Adipocyte (in vitro differentiated cells): ENCODE measurements around the gene C14orf180.
"Not testable (repeated sequence)": the region's sequence is repeated elsewhere in the genome, so short reads cannot be mapped to it uniquely, and the experiment has no call there.

ENCODE experiments used
- DNase-seq: peaks from one replicate; pipeline ENCODE4 v3.0.0-alpha.2; 2015; ENCODE audit warnings: low read depth
- H3K27me3 ChIP-seq: replicated peaks from 2 replicates; pipeline ENCODE4 v1.7.0; 2013; ENCODE audit warnings: mild to moderate bottlenecking, low read length, moderate library complexity; ENCODE audit not compliant: control insufficient read depth, insufficient read depth
- H3K36me3 ChIP-seq: 2 replicates; pipeline ENCODE4 v1.7.0; 2013; ENCODE audit warnings: low read length, mild to moderate bottlenecking, moderate library complexity; ENCODE audit not compliant: control insufficient read depth, insufficient read depth, severe bottlenecking
- H3K4me1 ChIP-seq: 2 replicates; pipeline ENCODE4 v1.7.0; 2013; ENCODE audit warnings: mild to moderate bottlenecking, low read length, moderate library complexity; ENCODE audit not compliant: control insufficient read depth, insufficient read depth
- H3K4me3 ChIP-seq: 2 replicates; pipeline ENCODE4 v1.7.0; 2013; ENCODE audit warnings: mild to moderate bottlenecking, low read length, moderate library complexity
- H3K9ac ChIP-seq: 2 replicates; pipeline ENCODE4 v1.7.0; 2013; ENCODE audit warnings: mild to moderate bottlenecking, low read length, moderate library complexity
- H3K9me3 ChIP-seq: 2 replicates; pipeline ENCODE4 v1.7.0; 2013; ENCODE audit warnings: mild to moderate bottlenecking, low read length, moderate library complexity; ENCODE audit not compliant: control insufficient read depth

C14orf180 gene

GRCh38 chr14:104576232-104576969 is 3.2 kb upstream of the C14orf180 start:
- H3K4me1 ChIP-seq: peaks cover 41% of the 10 kb centered on the region
- H3K9ac ChIP-seq: peak overlapping the region; percentile 62
- no peak overlapping the region for H3K4me3 ChIP-seq
- no peaks in the 10 kb centered on the region for H3K36me3 ChIP-seq
- H3K9me3 ChIP-seq: no peaks in the 10 kb centered on the region
- no peak for DNase-seq
- H3K27me3 ChIP-seq: peaks cover 30% of the 10 kb centered on the region

GRCh38 chr14:104576970-104577332 is 2.6 kb upstream of the C14orf180 start:
- Histone ChIP-seq H3K9me3 (no peaks in the 10 kb centered on the region), H3K9ac (peak overlapping the region; percentile 62), H3K36me3 (no peaks in the 10 kb centered on the region), H3K4me1 (peaks cover 41% of the 10 kb centered on the region), H3K27me3 (peaks cover 30% of the 10 kb centered on the region), H3K4me3 (no peak overlapping the region)
- no peak for DNase-seq

- H3K4me3 ChIP-seq: no peak overlapping the region
- DNase-seq: no peak
- H3K4me1 ChIP-seq: peaks cover 44% of the 10 kb centered on the region
- H3K27me3 ChIP-seq: peaks cover 29% of the 10 kb centered on the region
- H3K9me3 ChIP-seq: no peaks in the 10 kb centered on the region
- peak overlapping the region; percentile 34 for H3K9ac ChIP-seq
- H3K36me3 ChIP-seq: no peaks in the 10 kb centered on the region
Measured at GRCh38 chr14:104577426-104577825, 2.1 kb upstream of the C14orf180 start.

- Histone ChIP-seq H3K36me3 (no peaks in the 10 kb centered on the region), H3K4me1 (peaks cover 48% of the 10 kb centered on the region), H3K27me3 (peaks cover 25% of the 10 kb centered on the region), H3K9ac (peak overlapping the region; percentile 34), H3K9me3 (no peaks in the 10 kb centered on the region), H3K4me3 (no peak overlapping the region)
- DNase-seq: no peak
Measured at GRCh38 chr14:104577847-104578301, 1.7 kb upstream of the C14orf180 start.

GRCh38 chr14:104578321-104578720 is 1.2 kb upstream of the C14orf180 start:
- peaks cover 26% of the 10 kb centered on the region for H3K27me3 ChIP-seq
- no peak for DNase-seq
- H3K9me3 ChIP-seq: no peaks in the 10 kb centered on the region
- no peak overlapping the region for H3K4me3 ChIP-seq
- H3K4me1 ChIP-seq: peaks cover 53% of the 10 kb centered on the region
- H3K9ac ChIP-seq: peak overlapping the region; percentile 90
- no peaks in the 10 kb centered on the region for H3K36me3 ChIP-seq

- Histone ChIP-seq H3K4me3 (peak overlapping the region; percentile 79), H3K27me3 (peaks cover 27% of the 10 kb centered on the region), H3K9ac (peak overlapping the region; percentile 90), H3K4me1 (peaks cover 63% of the 10 kb centered on the region)
- not testable (repeated sequence) for H3K9me3 ChIP-seq, DNase-seq, H3K36me3 ChIP-seq
Measured at GRCh38 chr14:104579939-104580338, 375 bp downstream of the C14orf180 start.

- Histone ChIP-seq H3K9me3 (no peaks in the 10 kb centered on the region), H3K36me3 (peaks cover 6% of the 10 kb centered on the region), H3K4me1 (peaks cover 66% of the 10 kb centered on the region), H3K27me3 (peaks cover 27% of the 10 kb centered on the region), H3K9ac (peak overlapping the region; percentile 90), H3K4me3 (peak overlapping the region; percentile 79)
- no peak for DNase-seq
Measured at GRCh38 chr14:104580961-104581360, 1.4 kb downstream of the C14orf180 start.

- Histone ChIP-seq H3K9me3 (no peaks in the 10 kb centered on the region), H3K36me3 (peaks cover 6% of the 10 kb centered on the region), H3K27me3 (peaks cover 27% of the 10 kb centered on the region), H3K4me3 (peak overlapping the region; percentile 79), H3K4me1 (peaks cover 64% of the 10 kb centered on the region), H3K9ac (peak overlapping the region; percentile 90)
- DNase-seq: no peak
Measured at GRCh38 chr14:104581521-104581920, 2.0 kb downstream of the C14orf180 start.

GRCh38 chr14:104582005-104582404 is 2.4 kb downstream of the C14orf180 start:
- Histone ChIP-seq H3K27me3 (peaks cover 27% of the 10 kb centered on the region), H3K4me3 (peak overlapping the region; percentile 79), H3K9me3 (no peaks in the 10 kb centered on the region), H3K4me1 (peaks cover 59% of the 10 kb centered on the region), H3K9ac (peak overlapping the region; percentile 90), H3K36me3 (peaks cover 11% of the 10 kb centered on the region)
- no peak for DNase-seq

GRCh38 chr14:104582662-104583061 is 3.1 kb downstream of the C14orf180 start:
- Histone ChIP-seq H3K9ac (peak overlapping the region; percentile 90), H3K9me3 (no peaks in the 10 kb centered on the region), H3K36me3 (peaks cover 17% of the 10 kb centered on the region), H3K4me1 (peaks cover 56% of the 10 kb centered on the region), H3K27me3 (peaks cover 27% of the 10 kb centered on the region), H3K4me3 (peak overlapping the region; percentile 79)
- no peak for DNase-seq

GRCh38 chr14:104583424-104584306 is 4.1 kb downstream of the C14orf180 start:
- Histone ChIP-seq H3K4me1 (peaks cover 47% of the 10 kb centered on the region), H3K9ac (peak overlapping the region; percentile 90), H3K9me3 (no peaks in the 10 kb centered on the region), H3K27me3 (peaks cover 24% of the 10 kb centered on the region), H3K4me3 (peak overlapping the region; percentile 79), H3K36me3 (peaks cover 21% of the 10 kb centered on the region)
- DNase-seq: no peak
